ENCODE data around the gene APOC1.
A peak's percentile ranks its signal among the peaks of the same experiment; 100 is the strongest.
"Not testable (repeated sequence)": the region's sequence is repeated elsewhere in the genome, so short reads cannot be mapped to it uniquely, and the experiment has no call there.

The APOC1 gene

GRCh38 chr19:44924243-44924725, 9.9 kb downstream of the APOC1 start:
- no peak for DNase-seq

GRCh38 chr19:44925114-44925891, 10.9 kb downstream of the APOC1 start:
- no peak for DNase-seq

GRCh38 chr19:44926245-44927077, 12.1 kb downstream of the APOC1 start:
- not testable (repeated sequence) for DNase-seq

GRCh38 chr19:44927746-44928145, 13.3 kb downstream of the APOC1 start:
- DNase-seq = no peak

- no peak for DNase-seq
Measured at GRCh38 chr19:44930088-44930487, 15.7 kb downstream of the APOC1 start.

GRCh38 chr19:44931541-44931940, 17.1 kb downstream of the APOC1 start:
- DNase-seq = no peak

GRCh38 chr19:44939668-44940067, 25.3 kb downstream of the APOC1 start:
- no peak for DNase-seq

GRCh38 chr19:44942067-44942571, 27.7 kb downstream of the APOC1 start, which contains the start of gene APOC4:
Gene APOC4, plus strand, starts transcription at chr19:44942237. Its CDS starts 41 bp downstream, at chr19:44942278.
- no peak for DNase-seq

GRCh38 chr19:44943801-44944249, 29.4 kb downstream of the APOC1 start:
- no peak for DNase-seq

GRCh38 chr19:44947041-44947581, 32.7 kb downstream of the APOC1 start:
- DNase-seq = no peak

- no peak for DNase-seq
Measured at GRCh38 chr19:44948237-44948636, 33.8 kb downstream of the APOC1 start.

- DNase-seq = no peak
Measured at GRCh38 chr19:44948763-44949374, 34.5 kb downstream of the APOC1 start.

GRCh38 chr19:44949550-44949949, 35.1 kb downstream of the APOC1 start:
- no peak for DNase-seq

GRCh38 chr19:44951179-44952159, 37.1 kb downstream of the APOC1 start:
- DNase-seq = peak; percentile 67 to 73

- no peak for DNase-seq
Measured at GRCh38 chr19:44954278-44954648, 39.9 kb downstream of the APOC1 start.

GRCh38 chr19:44954649-44955504, 40.5 kb downstream of the APOC1 start, which contains the start of gene CLPTM1:
Gene CLPTM1, plus strand, starts transcription at chr19:44955380. Its CDS starts 16 bp downstream, at chr19:44955396.
- peak; percentile 95 to 96 for DNase-seq

- DNase-seq = peak in 1 of 2 donors; percentile 8
Measured at GRCh38 chr19:44955505-44956439, 41.4 kb downstream of the APOC1 start.

GRCh38 chr19:44957526-44957925, 43.1 kb downstream of the APOC1 start:
- DNase-seq = no peak

GRCh38 chr19:44958090-44958489, 43.7 kb downstream of the APOC1 start:
- no peak for DNase-seq
